Neural cell (in vitro differentiated cells): ENCODE measurements around the gene AVEN. TPM values are rescaled to one million over a fixed set of nuclear protein-coding genes. Genes with fewer than 3 reads are reported as not detected.

Experiments used
- H2AFZ ChIP-seq: fragments of 200-600, 300-800 bp; sonication (generic), shearing (Covaris generic); 2 replicates; pipeline ENCODE4 v1.6.0; 2014; ENCODE audit warnings: low read depth, mild to moderate bottlenecking, antibody characterized with exemption, low read length, moderate library complexity
- H3F3A ChIP-seq: fragments of 200-600 bp; shearing (Covaris generic); 2 replicates; pipeline ENCODE4 v1.6.1; 2016; ENCODE audit warnings: mild to moderate bottlenecking, moderate library complexity, mixed read lengths, antibody characterized with exemption, low read length; ENCODE audit not compliant: insufficient read depth, poor library complexity, severe bottlenecking
- H3K27ac ChIP-seq: fragments of 200-600, 300-800 bp; sonication (generic), shearing (Covaris generic); 2 replicates; pipeline ENCODE4 v1.5.1; 2014; ENCODE audit warnings: mild to moderate bottlenecking, low read length, moderate library complexity
- H3K27me3 ChIP-seq: fragments of 300-800, 200-600 bp; sonication (generic), shearing (Covaris generic); 2 replicates; pipeline ENCODE4 v1.6.0; 2014; ENCODE audit warnings: mild to moderate bottlenecking, low read depth, low read length, moderate library complexity; ENCODE audit not compliant: insufficient read depth
- H3K36me3 ChIP-seq: fragments of 300-800, 200-600 bp; sonication (generic), shearing (Covaris generic); 2 replicates; pipeline ENCODE4 v1.5.1; 2014; ENCODE audit warnings: mild to moderate bottlenecking, antibody characterized with exemption, low read length, moderate library complexity; ENCODE audit not compliant: insufficient read depth
- H3K4me2 ChIP-seq: fragments of 300-800, 200-600 bp; sonication (generic), shearing (Covaris generic); 2 replicates; pipeline ENCODE4 v1.6.0; 2014; ENCODE audit warnings: mild to moderate bottlenecking, low read length
- H3K4me3 ChIP-seq: fragments of 300-800, 200-600 bp; sonication (generic), shearing (Covaris generic); 2 replicates; pipeline ENCODE4 v1.5.1; 2014; ENCODE audit warnings: mild to moderate bottlenecking, low read length, moderate library complexity
- H3K79me2 ChIP-seq: fragments of 200-600 bp; shearing (Covaris generic); replicated peaks from 2 replicates; pipeline ENCODE4 v1.6.0; 2014; ENCODE audit warnings: mild to moderate bottlenecking, low read length, moderate library complexity; ENCODE audit not compliant: insufficient read depth
- H3K9ac ChIP-seq: fragments of 300-800, 200-600 bp; sonication (generic), shearing (Covaris generic); 2 replicates; pipeline ENCODE4 v1.6.1; 2016; ENCODE audit warnings: mild to moderate bottlenecking, low read length, mixed read lengths
- H3K9me2 ChIP-seq: fragments of 200-600 bp; shearing (Covaris generic); 2 replicates; pipeline ENCODE4 v1.6.1; 2016; ENCODE audit warnings: mild to moderate bottlenecking, low read length, mixed read lengths; ENCODE audit not compliant: insufficient read depth
- H3K9me3 ChIP-seq: fragments of 200-600, 300-800 bp; sonication (generic), shearing (Covaris generic); 2 replicates; pipeline ENCODE4 v1.6.1; 2016; ENCODE audit warnings: mild to moderate bottlenecking, mixed run types, low read length, moderate library complexity, mixed read lengths
- H4K20me1 ChIP-seq: fragments of 200-600 bp; shearing (Covaris generic); 2 replicates; pipeline ENCODE4 v1.6.1; 2016; ENCODE audit warnings: mild to moderate bottlenecking, mixed run types; ENCODE audit not compliant: insufficient read depth
- EP300 ChIP-seq: fragments of 450-650 bp; conservative IDR thresholded peaks from 2 replicates; pipeline ENCODE4 v1.6.1; 2014; ENCODE audit warnings: antibody characterized with exemption, mild to moderate bottlenecking, moderate library complexity; ENCODE audit not compliant: poor library complexity, severe bottlenecking
- EZH2 ChIP-seq: fragments of 200-600, 300-800 bp; shearing (Covaris generic), sonication (generic); IDR thresholded peaks from 2 replicates; pipeline ENCODE4 v1.6.1; 2014; ENCODE audit warnings: antibody characterized with exemption, low read length, borderline replicate concordance, mild to moderate bottlenecking; ENCODE audit not compliant: insufficient read depth, poor library complexity, severe bottlenecking
- MXI1 ChIP-seq: fragments of 450-650 bp; conservative IDR thresholded peaks from 2 replicates; pipeline ENCODE4 v1.6.1; 2014; ENCODE audit warnings: antibody characterized with exemption, mild to moderate bottlenecking; ENCODE audit not compliant: poor library complexity, severe bottlenecking
- POLR2AphosphoS5 ChIP-seq: IDR thresholded peaks from 2 replicates; pipeline ENCODE4 v1.6.1; 2012
- RAD21 ChIP-seq: fragments of 450-650 bp; conservative IDR thresholded peaks from 2 replicates; pipeline ENCODE4 v1.6.1; 2014; ENCODE audit warnings: antibody characterized with exemption, mild to moderate bottlenecking, moderate library complexity
- REST ChIP-seq: IDR thresholded peaks from 2 replicates; pipeline ENCODE4 v1.6.1; 2012; ENCODE audit warnings: borderline replicate concordance
- SMC3 ChIP-seq: fragments of 450-650 bp; conservative IDR thresholded peaks from 2 replicates; pipeline ENCODE4 v1.6.1; 2014; ENCODE audit warnings: antibody characterized with exemption, mild to moderate bottlenecking, moderate library complexity; ENCODE audit not compliant: poor library complexity
- TAF1 ChIP-seq: IDR thresholded peaks from 2 replicates; pipeline ENCODE4 v1.6.1; 2012; ENCODE audit warnings: low read depth
- polyA plus RNA-seq: library from polyadenylated mRNA; depleted of rRNA; stranded (reverse); fragments of >200 nt; gene quantifications from 2 replicates; pipeline ENCODE4 v1.2.3, GENCODE V29; 2014
- TF ChIP-seq, protein P1 (sequence below): fragments of 450-650 bp; IDR thresholded peaks from 2 replicates; pipeline ENCODE4 v1.5.1; 2014; ENCODE audit warnings: antibody characterized with exemption, mild to moderate bottlenecking, moderate library complexity; ENCODE audit not compliant: poor library complexity, severe bottlenecking

The AVEN gene
- polyA plus RNA-seq, 1 donor from 2014 or later: 14.1 TPM

- H3F3A ChIP-seq: no peaks in the 10 kb centered on the region
- no peak overlapping the region for H3K9ac ChIP-seq
- no peaks in the 10 kb centered on the region for H3K9me3 ChIP-seq
- H3K9me2 ChIP-seq: no peaks in the 10 kb centered on the region
- TF ChIP-seq POLR2AphosphoS5: peak; percentile 57
- TF ChIP-seq EP300: no peak
- H2AFZ ChIP-seq: no peak overlapping the region
- no peaks in the 10 kb centered on the region for H4K20me1 ChIP-seq
- H3K4me2 ChIP-seq: no peak overlapping the region
- H3K36me3 ChIP-seq: no peaks in the 10 kb centered on the region
- H3K27ac ChIP-seq: no peak overlapping the region
- no peak overlapping the region for H3K4me3 ChIP-seq
- H3K79me2 ChIP-seq: no peaks in the 10 kb centered on the region
- H3K27me3 ChIP-seq: no peaks in the 10 kb centered on the region
Observed at GRCh38 chr15:33866101-33866737, 172.8 kb downstream of the AVEN start.

DNA sequence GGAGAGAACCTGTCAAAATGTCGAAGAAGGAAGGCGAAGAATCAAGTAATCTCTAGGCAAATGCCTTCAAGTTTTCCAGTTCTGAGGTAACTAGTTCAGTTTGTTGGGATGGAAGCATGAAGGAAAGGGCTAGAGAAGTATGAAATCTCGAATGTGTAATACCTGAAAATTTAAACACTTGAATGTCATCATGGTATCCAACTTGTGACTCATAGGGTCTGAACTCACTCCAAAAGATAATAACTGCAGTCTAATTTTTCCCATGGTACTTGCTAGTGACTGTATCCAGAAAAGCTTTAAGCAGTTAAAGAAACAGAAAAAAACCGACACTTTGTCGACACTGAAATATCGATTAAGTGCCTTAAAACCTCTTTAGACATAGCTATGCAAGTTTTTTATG is 173.6 kb downstream of the AVEN start:
- H3K79me2 ChIP-seq: no peaks in the 10 kb centered on the region
- H3K4me2 ChIP-seq: no peak overlapping the region
- H3K9me3 ChIP-seq: no peaks in the 10 kb centered on the region
- no peaks in the 10 kb centered on the region for H3K27me3 ChIP-seq
- H3F3A ChIP-seq: no peaks in the 10 kb centered on the region
- H3K4me3 ChIP-seq: no peak overlapping the region
- no peak overlapping the region for H3K27ac ChIP-seq
- no peaks in the 10 kb centered on the region for H3K9me2 ChIP-seq
- no peak overlapping the region for H3K9ac ChIP-seq
- no peak overlapping the region for H2AFZ ChIP-seq
- H4K20me1 ChIP-seq: no peaks in the 10 kb centered on the region
- TF ChIP-seq MXI1: no peak
- no peak for TF ChIP-seq TAF1
- no peak for TF ChIP-seq EP300
- TF ChIP-seq EZH2: no peak
- TF ChIP-seq RAD21: no peak
- TF ChIP-seq POLR2AphosphoS5: no peak
- TF ChIP-seq REST: no peak
- TF ChIP-seq SMC3: no peak
- TF ChIP-seq, protein P1, sequence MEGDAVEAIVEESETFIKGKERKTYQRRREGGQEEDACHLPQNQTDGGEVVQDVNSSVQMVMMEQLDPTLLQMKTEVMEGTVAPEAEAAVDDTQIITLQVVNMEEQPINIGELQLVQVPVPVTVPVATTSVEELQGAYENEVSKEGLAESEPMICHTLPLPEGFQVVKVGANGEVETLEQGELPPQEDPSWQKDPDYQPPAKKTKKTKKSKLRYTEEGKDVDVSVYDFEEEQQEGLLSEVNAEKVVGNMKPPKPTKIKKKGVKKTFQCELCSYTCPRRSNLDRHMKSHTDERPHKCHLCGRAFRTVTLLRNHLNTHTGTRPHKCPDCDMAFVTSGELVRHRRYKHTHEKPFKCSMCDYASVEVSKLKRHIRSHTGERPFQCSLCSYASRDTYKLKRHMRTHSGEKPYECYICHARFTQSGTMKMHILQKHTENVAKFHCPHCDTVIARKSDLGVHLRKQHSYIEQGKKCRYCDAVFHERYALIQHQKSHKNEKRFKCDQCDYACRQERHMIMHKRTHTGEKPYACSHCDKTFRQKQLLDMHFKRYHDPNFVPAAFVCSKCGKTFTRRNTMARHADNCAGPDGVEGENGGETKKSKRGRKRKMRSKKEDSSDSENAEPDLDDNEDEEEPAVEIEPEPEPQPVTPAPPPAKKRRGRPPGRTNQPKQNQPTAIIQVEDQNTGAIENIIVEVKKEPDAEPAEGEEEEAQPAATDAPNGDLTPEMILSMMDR: no peak
- no peaks in the 10 kb centered on the region for H3K36me3 ChIP-seq
